ENCODE results near the gene RINT1.
A peak's percentile ranks its signal among the peaks of the same experiment; 100 is the strongest.
"Not testable (repeated sequence)": the region's sequence is repeated elsewhere in the genome, so short reads cannot be mapped to it uniquely, and the experiment has no call there.

Gene RINT1

DNA sequence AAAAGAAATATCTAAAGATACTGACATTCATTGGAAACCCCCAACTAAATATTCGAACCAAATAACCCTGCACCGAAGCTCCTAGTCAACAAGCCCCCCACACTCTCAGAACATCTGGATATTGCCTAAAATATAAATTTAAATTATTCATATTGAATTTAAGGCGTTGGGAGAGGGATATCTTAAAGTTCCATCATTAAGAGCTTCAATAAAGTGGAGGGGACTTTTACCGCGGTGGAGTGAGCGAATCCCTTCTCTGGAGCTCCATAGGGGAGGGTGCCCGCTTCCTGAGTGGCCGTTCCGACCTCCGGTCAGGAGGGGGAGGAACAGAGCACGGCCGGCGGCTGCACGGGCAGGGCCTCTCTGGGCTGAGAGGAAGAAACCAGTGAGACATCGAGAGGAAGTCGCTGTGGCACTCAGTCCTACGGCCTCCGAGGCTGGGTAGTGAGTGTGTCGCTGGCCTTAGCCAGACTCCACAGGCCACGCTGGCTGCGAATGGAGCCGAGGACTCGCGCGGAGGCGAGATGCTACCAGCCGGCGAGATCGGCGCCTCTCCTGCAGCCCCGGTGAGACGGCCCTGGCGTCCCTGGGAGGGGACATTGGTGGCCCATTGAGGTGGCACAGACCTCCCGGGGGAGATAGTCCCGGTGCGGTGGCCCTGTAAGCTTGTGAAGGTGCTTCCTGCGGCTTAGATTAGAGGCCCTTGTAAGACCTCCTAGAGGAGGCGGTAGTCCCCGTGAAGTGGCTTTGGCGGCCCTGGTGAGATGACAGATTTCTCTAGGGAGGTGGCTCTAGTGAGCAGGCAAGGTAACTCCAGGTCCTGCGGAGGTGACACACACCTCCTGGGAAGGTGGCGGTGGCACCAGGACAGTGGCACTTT, at the start of gene RINT1:
Gene RINT1, plus strand, starts transcription at position 410 of the 880 bp plus-strand sequence. Its CDS starts 115 bp downstream, at position 525.
- Mint-ChIP-seq H3K9me3 (no peaks in the 10 kb centered on the region), H3K4me1 (peaks cover 44% of the 10 kb centered on the region), H3K36me3 (ENCODE audit: insufficient read depth) (peaks cover 29% of the 10 kb centered on the region), H3K27ac (ENCODE audit: low read depth) (peak within 1 kb of the TSS; percentile 88), H3K27me3 (no peaks in the 10 kb centered on the region), H3K4me3 (peak within 1 kb of the TSS; percentile 86)
- peak; percentile 82 to 88 for DNase-seq (ENCODE audit: low spot score in 2 of 2)
- ATAC-seq (replicated peaks; ENCODE audit: extremely low read depth, poor library complexity, severe bottlenecking), result peak; percentile 93

DNA sequence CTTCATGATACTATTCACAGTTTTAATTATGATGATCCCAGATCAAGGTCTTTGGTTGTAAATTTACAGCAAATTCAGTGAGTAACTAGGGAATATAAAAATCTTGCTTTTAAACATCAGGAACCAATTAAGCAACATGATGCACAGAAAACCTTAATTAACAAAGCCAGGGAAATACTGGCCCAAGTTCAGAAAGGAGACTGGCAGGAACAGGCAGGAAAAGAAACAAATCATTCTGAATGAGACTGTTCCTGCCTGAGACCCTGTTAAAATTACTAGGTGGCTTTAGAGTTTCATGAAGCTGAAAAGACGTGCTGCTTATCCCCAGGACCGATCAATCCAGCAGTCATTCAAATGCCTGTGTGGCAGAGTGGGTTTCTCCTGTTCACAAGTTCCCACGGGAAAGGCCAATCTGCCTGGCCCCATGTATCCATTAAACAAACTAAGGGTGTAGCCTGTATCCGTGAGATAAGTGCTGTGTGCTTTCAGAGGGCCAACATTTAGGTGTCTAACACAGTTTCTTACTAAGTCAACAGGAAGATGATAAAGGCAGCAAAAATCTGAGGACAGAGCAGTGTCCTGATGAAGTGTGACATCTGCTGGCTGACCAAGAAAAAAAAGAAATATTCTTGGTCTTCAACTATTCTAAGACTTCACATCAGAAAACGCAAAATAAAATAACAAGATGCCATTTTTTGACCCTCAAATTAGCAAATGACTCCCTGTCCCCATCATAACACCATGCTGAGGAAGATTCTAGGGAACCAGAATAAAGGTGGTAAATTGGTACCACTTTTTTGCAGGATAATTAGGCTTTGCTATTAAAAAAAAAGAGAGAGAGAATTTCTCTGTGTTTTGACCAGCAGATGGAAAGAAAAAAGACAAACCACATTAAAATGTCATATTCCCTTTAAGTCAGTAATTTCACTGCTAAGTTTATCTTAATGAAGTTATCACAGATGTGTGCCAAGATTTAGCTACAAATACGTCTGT, 44.1 kb upstream of the RINT1 start:
- no peak overlapping the region for H3K4me3 Mint-ChIP-seq
- H3K4me1 Mint-ChIP-seq, result peaks cover 5% of the 10 kb centered on the region
- H3K27me3 Mint-ChIP-seq, result no peaks in the 10 kb centered on the region
- no peaks in the 10 kb centered on the region for H3K9me3 Mint-ChIP-seq
- peaks cover 5% of the 10 kb centered on the region for H3K36me3 Mint-ChIP-seq (ENCODE audit: insufficient read depth)
- ATAC-seq (replicated peaks; ENCODE audit: extremely low read depth, poor library complexity, severe bottlenecking), result peak; percentile 52
- H3K27ac Mint-ChIP-seq (ENCODE audit: low read depth), result no peak overlapping the region
- no peak for DNase-seq (ENCODE audit: low spot score in 2 of 2)

DNA sequence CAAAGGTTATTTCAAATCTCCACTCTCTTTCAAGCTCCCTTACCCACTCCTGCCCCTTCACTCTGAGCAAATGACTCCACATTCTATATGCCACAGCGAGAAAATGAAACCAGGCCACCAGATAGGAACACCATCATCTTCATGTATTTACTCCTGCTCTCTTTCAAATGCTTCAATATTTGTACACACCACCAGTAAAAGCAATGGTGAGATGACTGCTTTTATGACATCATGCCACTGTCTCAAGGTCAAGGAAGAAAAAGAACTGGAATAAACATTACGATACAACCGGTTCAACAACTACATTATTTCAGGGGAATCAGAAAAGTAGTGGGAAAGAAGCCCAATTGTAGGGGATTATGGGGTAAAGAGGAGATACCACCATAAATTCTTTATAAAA, 42.6 kb upstream of the RINT1 start:
- Mint-ChIP-seq H3K36me3 (ENCODE audit: insufficient read depth) (peaks cover 5% of the 10 kb centered on the region), H3K4me1 (peaks cover 5% of the 10 kb centered on the region), H3K27ac (ENCODE audit: low read depth) (no peak overlapping the region), H3K4me3 (no peak overlapping the region), H3K9me3 (no peaks in the 10 kb centered on the region), H3K27me3 (no peaks in the 10 kb centered on the region)
- DNase-seq (ENCODE audit: low spot score in 2 of 2), result no peak
- no peak for ATAC-seq (replicated peaks; ENCODE audit: extremely low read depth, poor library complexity, severe bottlenecking)

DNA sequence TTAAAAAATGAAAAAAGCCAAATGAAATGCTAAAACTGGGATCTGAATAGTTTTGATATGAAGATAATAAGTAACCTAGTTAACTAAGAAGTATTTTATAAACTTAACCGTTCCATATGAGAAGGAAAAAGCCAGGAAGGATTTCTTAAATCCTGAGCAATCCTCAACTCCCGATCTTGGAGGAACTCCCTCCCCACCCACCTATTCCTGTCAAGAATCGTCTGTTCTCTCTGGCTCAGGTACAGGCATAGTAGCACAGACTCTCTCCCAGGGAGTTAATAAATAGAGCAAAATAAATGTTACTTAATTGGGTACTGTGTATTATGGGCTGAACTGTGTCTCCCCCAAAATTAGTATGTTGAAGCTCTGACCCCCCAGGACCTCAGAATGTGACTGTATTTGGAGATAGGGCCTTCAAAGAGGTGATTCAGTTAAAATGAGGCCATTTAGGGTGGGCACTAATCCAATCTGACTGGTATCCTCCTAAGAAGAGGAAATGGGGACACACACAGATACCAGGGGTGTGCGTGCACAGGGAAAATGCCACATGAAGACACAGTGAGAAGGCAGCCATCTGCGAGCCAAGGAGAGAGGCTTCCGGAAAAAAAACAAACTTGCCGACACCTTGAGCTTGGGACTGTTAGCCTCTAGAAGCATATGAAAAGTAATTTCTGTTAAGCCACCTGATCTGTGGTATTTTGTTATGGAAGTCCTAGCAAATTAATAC, 38.6 kb upstream of the RINT1 start:
- Mint-ChIP-seq H3K27me3 (no peaks in the 10 kb centered on the region), H3K27ac (ENCODE audit: low read depth) (no peak overlapping the region)
- no peak for DNase-seq (ENCODE audit: low spot score in 2 of 2)

DNA sequence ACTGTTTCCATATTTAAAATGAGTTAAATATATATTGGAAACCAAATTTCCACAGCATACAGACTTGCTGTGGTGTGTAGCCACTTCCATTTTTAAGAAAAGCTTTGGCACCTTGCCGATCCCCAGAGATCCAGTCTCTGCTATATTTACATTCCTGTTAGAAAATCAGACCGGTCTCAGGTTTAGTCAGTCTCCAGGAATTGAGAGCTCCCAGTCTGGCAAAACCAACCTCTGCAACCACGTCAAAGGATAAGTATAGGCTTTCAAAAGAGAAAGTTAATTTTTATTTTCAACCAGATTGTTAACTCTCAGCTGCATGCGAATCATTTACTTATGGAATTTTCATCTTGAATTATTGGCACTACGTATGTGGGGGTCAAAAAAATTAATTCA, 38.1 kb upstream of the RINT1 start:
- Mint-ChIP-seq H3K4me3 (no peak overlapping the region), H3K27ac (ENCODE audit: low read depth) (no peak overlapping the region), H3K36me3 (ENCODE audit: insufficient read depth) (peaks cover 2% of the 10 kb centered on the region), H3K4me1 (no peaks in the 10 kb centered on the region), H3K27me3 (no peaks in the 10 kb centered on the region), H3K9me3 (no peaks in the 10 kb centered on the region)
- ATAC-seq (replicated peaks; ENCODE audit: extremely low read depth, poor library complexity, severe bottlenecking), result no peak
- no peak for DNase-seq (ENCODE audit: low spot score in 2 of 2)

More for the DNA sequence above, 38.6 kb upstream of the RINT1 start:
- Mint-ChIP-seq H3K4me1 (no peaks in the 10 kb centered on the region), H3K9me3 (no peaks in the 10 kb centered on the region), H3K36me3 (ENCODE audit: insufficient read depth) (peaks cover 2% of the 10 kb centered on the region), H3K4me3 (no peak overlapping the region)
- ATAC-seq (replicated peaks; ENCODE audit: extremely low read depth, poor library complexity, severe bottlenecking), result no peak

DNA sequence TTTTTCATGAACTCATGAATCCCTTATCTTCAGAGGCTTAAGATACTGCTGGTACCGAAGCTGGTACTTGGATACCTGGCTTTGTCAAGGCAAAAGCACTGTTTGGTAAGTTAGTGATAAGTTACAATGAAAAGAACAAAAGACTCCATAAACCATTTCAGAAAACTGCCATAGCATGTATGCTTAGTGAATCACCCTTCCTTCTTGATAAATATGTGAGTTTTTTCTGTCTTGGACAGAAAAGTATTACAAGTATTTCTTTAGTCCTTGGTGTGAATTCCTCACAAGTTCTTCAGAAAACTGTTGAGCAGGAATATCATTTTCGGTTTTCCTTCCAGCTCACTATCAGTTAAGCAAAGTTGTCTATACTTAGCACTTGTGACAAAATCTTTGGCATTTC, 35.5 kb upstream of the RINT1 start:
- H3K27me3 Mint-ChIP-seq, result no peaks in the 10 kb centered on the region
- no peaks in the 10 kb centered on the region for H3K4me1 Mint-ChIP-seq
- H3K9me3 Mint-ChIP-seq, result no peaks in the 10 kb centered on the region
- DNase-seq (ENCODE audit: low spot score in 2 of 2) (no peak), ATAC-seq (replicated peaks; ENCODE audit: extremely low read depth, poor library complexity, severe bottlenecking) (no peak)
- no peak overlapping the region for H3K4me3 Mint-ChIP-seq
- no peak overlapping the region for H3K27ac Mint-ChIP-seq (ENCODE audit: low read depth)
- H3K36me3 Mint-ChIP-seq (ENCODE audit: insufficient read depth), result no peaks in the 10 kb centered on the region

DNA sequence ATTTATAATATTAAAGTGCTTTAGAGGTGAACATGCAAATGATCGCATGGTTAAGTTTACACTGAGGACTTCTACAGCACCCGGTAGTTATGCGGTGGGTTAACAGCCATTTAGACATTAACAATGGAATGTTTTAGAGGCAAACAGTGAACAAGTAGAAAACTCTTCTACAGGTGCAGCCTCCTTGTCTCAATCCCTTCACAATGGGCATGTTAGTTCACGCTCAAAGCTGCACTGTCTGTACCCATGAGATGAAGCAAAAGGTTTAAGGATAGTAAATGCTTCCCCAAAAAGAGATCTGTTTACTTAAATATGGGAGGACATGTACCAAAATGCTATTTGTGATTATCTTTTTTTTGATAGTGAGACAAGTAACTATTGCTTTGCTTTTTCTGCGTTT, 35.0 kb upstream of the RINT1 start:
- Mint-ChIP-seq H3K36me3 (ENCODE audit: insufficient read depth) (no peaks in the 10 kb centered on the region), H3K27ac (ENCODE audit: low read depth) (no peak overlapping the region), H3K27me3 (no peaks in the 10 kb centered on the region), H3K4me3 (no peak overlapping the region), H3K9me3 (no peaks in the 10 kb centered on the region), H3K4me1 (no peaks in the 10 kb centered on the region)
- ATAC-seq (replicated peaks; ENCODE audit: extremely low read depth, poor library complexity, severe bottlenecking) (no peak), DNase-seq (ENCODE audit: low spot score in 2 of 2) (no peak)

DNA sequence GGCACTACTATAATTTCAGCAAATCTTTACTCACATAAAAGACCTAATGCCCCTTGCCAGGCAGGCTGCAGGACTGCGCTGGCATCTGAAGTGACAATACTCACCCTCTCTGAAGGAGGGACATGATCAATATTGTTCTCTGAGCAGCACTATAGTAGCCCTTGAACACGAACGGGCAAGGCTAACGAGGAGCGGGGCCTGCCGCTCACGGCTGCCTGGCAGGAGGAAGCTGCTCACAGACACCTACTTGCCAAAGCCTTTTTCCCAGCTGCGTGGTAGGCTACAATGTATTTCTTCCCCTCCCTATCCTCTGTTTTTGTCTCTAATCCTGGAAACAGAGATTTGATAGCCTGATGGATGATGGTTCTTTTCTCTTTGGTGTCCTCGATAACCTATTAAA, 29.8 kb upstream of the RINT1 start:
- Mint-ChIP-seq H3K36me3 (ENCODE audit: insufficient read depth) (peaks cover 12% of the 10 kb centered on the region), H3K9me3 (no peaks in the 10 kb centered on the region), H3K27me3 (no peaks in the 10 kb centered on the region), H3K4me1 (no peaks in the 10 kb centered on the region), H3K4me3 (no peak overlapping the region), H3K27ac (ENCODE audit: low read depth) (no peak overlapping the region)
- DNase-seq (ENCODE audit: low spot score in 2 of 2) (no peak), ATAC-seq (replicated peaks; ENCODE audit: extremely low read depth, poor library complexity, severe bottlenecking) (no peak)

DNA sequence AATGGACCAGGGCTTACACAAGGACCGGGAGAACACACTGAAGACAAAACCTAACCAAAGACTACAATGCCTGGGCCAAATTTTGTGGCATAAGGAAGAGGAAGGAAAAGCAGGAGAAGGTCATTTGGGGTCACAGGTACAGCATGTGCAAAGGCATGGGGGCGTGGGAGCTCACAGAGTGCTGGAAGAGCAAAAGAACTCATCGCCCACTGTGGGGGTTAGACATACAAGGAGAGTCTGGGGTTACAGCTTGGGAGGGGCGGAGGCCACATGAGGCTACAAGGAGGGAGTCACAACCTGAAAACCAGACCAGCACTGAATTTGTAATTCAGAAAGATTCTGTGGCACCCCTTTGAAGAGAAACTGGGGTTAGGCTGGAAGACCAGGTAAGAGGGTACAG, 19.6 kb upstream of the RINT1 start:
- Mint-ChIP-seq H3K4me3 (no peak overlapping the region), H3K27me3 (no peaks in the 10 kb centered on the region), H3K4me1 (peaks cover 10% of the 10 kb centered on the region), H3K9me3 (no peaks in the 10 kb centered on the region), H3K36me3 (ENCODE audit: insufficient read depth) (peaks cover 5% of the 10 kb centered on the region), H3K27ac (ENCODE audit: low read depth) (peak overlapping the region; percentile 70)
- DNase-seq (ENCODE audit: low spot score in 2 of 2), result no peak
- ATAC-seq (replicated peaks; ENCODE audit: extremely low read depth, poor library complexity, severe bottlenecking), result no peak

DNA sequence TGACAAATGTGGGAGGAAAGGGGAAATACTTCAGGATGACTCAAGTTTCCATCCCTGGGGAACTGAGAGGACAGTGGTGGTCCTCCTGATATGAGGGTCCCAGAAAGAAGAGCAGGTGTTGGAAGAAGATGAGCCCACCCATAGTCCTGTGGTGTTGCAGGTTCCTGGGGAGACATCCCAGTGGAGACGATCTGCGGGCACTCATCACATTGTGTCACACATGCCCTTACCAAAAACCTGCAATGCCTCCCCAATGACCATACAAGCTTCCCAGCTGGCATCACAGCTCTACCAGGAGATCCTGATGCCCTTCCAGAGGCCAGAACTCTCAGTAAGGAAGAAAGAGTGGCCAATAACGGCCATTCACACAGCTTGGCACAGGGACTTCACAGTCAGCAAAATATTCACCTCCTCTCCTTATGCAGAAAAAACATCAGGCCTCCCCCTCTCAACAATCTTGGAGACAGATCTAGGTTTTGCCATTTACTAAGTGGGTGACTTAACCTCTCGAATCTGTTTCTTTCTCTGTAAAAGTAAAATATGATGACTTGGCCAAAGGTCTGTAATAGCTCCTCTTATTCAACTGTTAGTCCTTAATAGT, 19.0 kb upstream of the RINT1 start:
- peak overlapping the region; percentile 70 for H3K27ac Mint-ChIP-seq (ENCODE audit: low read depth)
- no peaks in the 10 kb centered on the region for H3K9me3 Mint-ChIP-seq
- ATAC-seq (replicated peaks; ENCODE audit: extremely low read depth, poor library complexity, severe bottlenecking), result no peak
- DNase-seq (ENCODE audit: low spot score in 2 of 2), result no peak
- no peaks in the 10 kb centered on the region for H3K27me3 Mint-ChIP-seq
- H3K4me3 Mint-ChIP-seq, result no peak overlapping the region
- H3K36me3 Mint-ChIP-seq (ENCODE audit: insufficient read depth), result peaks cover 5% of the 10 kb centered on the region
- peaks cover 10% of the 10 kb centered on the region for H3K4me1 Mint-ChIP-seq

DNA sequence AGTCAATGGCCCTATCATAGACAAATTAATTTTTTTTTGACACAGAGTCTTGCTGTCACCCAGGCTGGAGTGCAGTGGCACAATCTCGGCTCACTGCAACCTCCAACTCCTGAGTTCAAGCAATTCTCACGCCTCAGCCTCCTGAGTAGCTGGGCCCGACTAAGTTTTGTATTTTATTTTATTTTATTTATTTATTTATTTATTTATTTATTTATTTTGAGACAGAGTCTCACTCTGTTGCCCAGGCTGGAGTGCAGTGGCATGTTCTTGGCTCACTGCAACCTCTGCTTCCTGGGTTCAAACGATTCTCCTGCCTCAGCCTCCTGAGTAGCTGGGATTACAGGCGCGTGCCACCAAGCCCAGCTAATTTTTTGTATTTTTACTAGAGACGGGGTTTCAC, 16.4 kb upstream of the RINT1 start:
- H3K27me3 Mint-ChIP-seq; ATAC-seq (replicated peaks; ENCODE audit: extremely low read depth, poor library complexity, severe bottlenecking); H3K9me3 Mint-ChIP-seq; H3K4me3 Mint-ChIP-seq; H3K4me1 Mint-ChIP-seq; DNase-seq (ENCODE audit: low spot score in 2 of 2); H3K27ac Mint-ChIP-seq (ENCODE audit: low read depth); H3K36me3 Mint-ChIP-seq (ENCODE audit: insufficient read depth): not testable (repeated sequence)

DNA sequence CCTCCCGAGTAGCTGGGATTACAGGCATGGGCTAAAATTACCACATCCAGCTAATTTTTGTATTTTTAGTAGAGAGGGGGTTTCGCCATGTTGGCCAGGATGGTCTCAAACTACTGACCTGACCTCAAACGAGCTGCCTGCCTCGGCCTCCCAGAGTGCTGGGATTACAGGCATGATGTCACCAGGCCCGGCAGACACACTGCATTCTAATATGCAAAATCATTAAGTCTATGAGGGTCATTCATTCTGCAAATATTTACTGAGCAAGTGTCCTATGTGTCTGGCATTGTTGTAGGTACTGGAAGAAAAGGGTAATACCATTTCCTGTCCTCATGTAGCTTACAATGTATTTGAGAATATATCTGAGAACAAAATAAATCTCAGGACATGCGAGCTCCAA, 12.6 kb upstream of the RINT1 start:
- no peaks in the 10 kb centered on the region for H3K9me3 Mint-ChIP-seq
- ATAC-seq (replicated peaks; ENCODE audit: extremely low read depth, poor library complexity, severe bottlenecking), result no peak
- H3K27ac Mint-ChIP-seq (ENCODE audit: low read depth), result no peak overlapping the region

More for the DNA sequence above, 12.6 kb upstream of the RINT1 start:
- Mint-ChIP-seq H3K4me1 (no peaks in the 10 kb centered on the region), H3K4me3 (no peak overlapping the region), H3K36me3 (ENCODE audit: insufficient read depth) (peaks cover 4% of the 10 kb centered on the region), H3K27me3 (no peaks in the 10 kb centered on the region)
- DNase-seq (ENCODE audit: low spot score in 2 of 2), result no peak

Measured in central memory CD8-positive, alpha-beta T cell (primary cell).